Smooth muscle cell (in vitro differentiated cells): ENCODE results near the gene LIN7C. TPM values are rescaled to one million over a fixed set of nuclear protein-coding genes. Genes with fewer than 3 reads are reported as not detected.
"Not testable (repeated sequence)": the region's sequence is repeated elsewhere in the genome, so short reads cannot be mapped to it uniquely, and the experiment has no call there.

Experiments
- DNase-seq: peaks from one replicate; lab custom pipeline; 2025; ENCODE audit not compliant: unreplicated experiment; lab: John Stamatoyannopoulos, UW
- H2AFZ ChIP-seq: fragments of 200-600 bp; sonication (generic); 2 replicates; pipeline ENCODE4 v1.6.0; 2016; ENCODE audit warnings: antibody characterized with exemption, low read depth, mild to moderate bottlenecking
- H3F3A ChIP-seq: fragments of 200-600 bp; sonication (generic); 2 replicates; pipeline ENCODE4 v1.6.0; 2017; ENCODE audit warnings: antibody characterized with exemption, low read depth
- H3K27ac ChIP-seq: fragments of 200-600 bp; sonication (generic); 2 replicates; pipeline ENCODE4 v1.5.1; 2016; ENCODE audit warnings: low read depth, mild to moderate bottlenecking
- H3K27me3 ChIP-seq: fragments of 200-600 bp; sonication (generic); 2 replicates; pipeline ENCODE4 v1.6.1; 2016; ENCODE audit warnings: low read depth, mild to moderate bottlenecking
- H3K36me3 ChIP-seq: fragments of 200-600 bp; sonication (generic); 2 replicates; pipeline ENCODE4 v1.5.1; 2016; ENCODE audit warnings: low read depth
- H3K4me1 ChIP-seq: fragments of 200-600 bp; sonication (generic); 2 replicates; pipeline ENCODE4 v1.5.1; 2016; ENCODE audit warnings: low read depth
- H3K4me2 ChIP-seq: fragments of 200-600 bp; sonication (generic); 2 replicates; pipeline ENCODE4 v1.6.0; 2016; ENCODE audit warnings: mild to moderate bottlenecking
- H3K4me3 ChIP-seq: fragments of 200-600 bp; sonication (generic); 2 replicates; pipeline ENCODE4 v1.5.1; 2016; ENCODE audit warnings: mild to moderate bottlenecking
- H3K79me2 ChIP-seq: fragments of 200-600 bp; sonication (generic); 2 replicates; pipeline ENCODE4 v1.6.0; 2016; ENCODE audit warnings: low read depth, mild to moderate bottlenecking
- H3K9ac ChIP-seq: fragments of 200-600 bp; sonication (generic); 2 replicates; pipeline ENCODE4 v1.6.0; 2016; ENCODE audit warnings: low read depth
- H3K9me3 ChIP-seq: fragments of 200-600 bp; sonication (generic); replicated peaks from 2 replicates; pipeline ENCODE4 v1.5.1; 2016; ENCODE audit warnings: low read depth
- H4K20me1 ChIP-seq: fragments of 200-600 bp; sonication (generic); 2 replicates; pipeline ENCODE4 v1.6.0; 2016; ENCODE audit warnings: low read depth
- CTCF ChIP-seq: fragments of 200-600 bp; sonication (generic); IDR thresholded peaks from 2 replicates; pipeline ENCODE4 v1.5.1; 2017; ENCODE audit warnings: borderline replicate concordance, mild to moderate bottlenecking, antibody characterized with exemption; ENCODE audit not compliant: insufficient read depth, poor library complexity, severe bottlenecking
- WGBS: methylation state at CpG from one replicate; pipeline ENCODE4 v1.1.7; 2016; ENCODE audit warnings: low lambda C conversion rate; 5-methylcytosine and 5-hydroxymethylcytosine counted together
- polyA plus RNA-seq: library from polyadenylated mRNA; unstranded; fragments of >200 nt; fragmentation: Nextera tagmentation; extraction: Ambion mirVana; gene quantifications from 2 replicates; pipeline ENCODE4 v1.2.1, GENCODE V29; 2016
- total RNA-seq: library from RNA; depleted of rRNA; stranded (reverse); fragments of >200 nt; gene quantifications from 2 replicates; pipeline ENCODE4 v1.2.3, GENCODE V29; 2014

LIN7C gene
- total and polyA plus RNA-seq, 2 experiments from 2014 or later: 11.3 to 30.8 TPM

DNA sequence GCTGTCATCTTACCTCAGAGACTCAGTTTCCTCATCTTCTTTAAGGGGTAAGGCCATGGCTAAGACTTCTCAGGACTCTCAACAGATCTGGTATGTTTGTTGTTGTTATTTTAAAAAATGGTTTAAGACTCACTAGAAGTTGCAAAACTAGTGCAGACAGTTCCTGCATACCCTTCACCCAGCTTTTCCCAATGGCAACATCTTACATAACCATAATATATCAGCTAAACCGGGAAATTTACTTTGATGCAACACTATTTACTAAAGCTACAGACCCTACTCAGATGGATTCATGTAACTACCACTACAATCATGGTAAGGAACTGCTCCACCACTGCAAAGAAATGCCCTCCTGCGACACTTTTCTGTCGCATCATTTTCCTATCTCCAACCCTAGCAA, 54.4 kb downstream of the LIN7C start:
- 93% methylated on average over 3 of the region's 3 CpGs for whole genome bisulfite sequencing

DNA sequence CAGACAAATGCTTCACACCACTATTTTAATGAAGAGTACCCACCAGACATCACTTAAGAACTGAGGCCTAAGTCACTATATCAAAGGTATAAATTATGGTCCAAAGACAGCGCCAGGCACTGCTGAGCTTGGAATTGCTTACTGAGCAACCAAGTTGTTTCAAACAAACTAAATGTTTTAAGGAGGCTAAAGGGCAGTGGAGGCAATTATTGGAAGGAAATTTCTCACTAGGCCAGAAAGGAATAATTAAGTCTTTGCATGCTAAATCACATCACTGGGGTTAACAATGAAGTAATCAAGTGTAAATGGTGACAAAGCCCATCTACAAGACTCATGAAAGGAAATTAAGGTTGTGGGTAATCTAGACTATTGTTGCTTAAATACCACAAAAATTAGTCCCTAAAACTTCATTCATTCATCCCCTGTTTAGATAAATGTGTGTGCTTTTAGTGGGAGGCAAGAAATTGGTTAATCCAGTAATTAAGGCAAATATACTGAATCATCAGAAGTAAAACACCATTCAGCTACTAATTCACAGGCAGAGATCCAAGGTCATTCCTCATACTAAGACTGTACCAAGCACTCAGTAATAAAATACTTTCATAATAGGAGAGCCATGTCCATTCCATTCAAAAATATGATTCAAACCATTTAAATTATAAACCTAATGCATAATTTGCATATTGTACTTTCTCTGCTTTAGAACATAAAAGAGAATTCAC, 55.2 kb downstream of the LIN7C start:
- Histone ChIP-seq H3F3A (no peaks in the 10 kb centered on the region), H3K4me1 (peaks cover 21% of the 10 kb centered on the region), H3K9me3 (no peaks in the 10 kb centered on the region), H2AFZ (no peak overlapping the region), H3K27me3 (no peaks in the 10 kb centered on the region), H3K79me2 (peaks cover 81% of the 10 kb centered on the region), H3K9ac (no peak overlapping the region), H3K4me3 (no peak overlapping the region), H4K20me1 (peaks cover 60% of the 10 kb centered on the region), H3K27ac (no peak overlapping the region), H3K4me2 (no peak overlapping the region), H3K36me3 (no peaks in the 10 kb centered on the region)
- WGBS: 97% methylated on average over 1 of the region's 1 CpG
- DNase-seq: no peak
- no peak for TF ChIP-seq CTCF

More for the DNA sequence above, 54.4 kb downstream of the LIN7C start:
- H3K4me2 ChIP-seq: no peak overlapping the region
- H3K4me3 ChIP-seq: no peak overlapping the region
- H3F3A ChIP-seq: peaks cover 5% of the 10 kb centered on the region
- H3K36me3 ChIP-seq: no peaks in the 10 kb centered on the region
- H4K20me1 ChIP-seq: peaks cover 66% of the 10 kb centered on the region
- no peak overlapping the region for H3K27ac ChIP-seq
- peaks cover 82% of the 10 kb centered on the region for H3K79me2 ChIP-seq
- H3K27me3 ChIP-seq: no peaks in the 10 kb centered on the region
- DNase-seq: no peak
- H3K4me1 ChIP-seq: peaks cover 28% of the 10 kb centered on the region
- TF ChIP-seq CTCF: no peak
- no peak overlapping the region for H3K9ac ChIP-seq
- no peaks in the 10 kb centered on the region for H3K9me3 ChIP-seq
- H2AFZ ChIP-seq: no peak overlapping the region

- H3K27ac ChIP-seq: not testable (repeated sequence)
These were observed 58.4 kb downstream of the LIN7C start for GRCh38 chr11:27448184-27448540.

DNA sequence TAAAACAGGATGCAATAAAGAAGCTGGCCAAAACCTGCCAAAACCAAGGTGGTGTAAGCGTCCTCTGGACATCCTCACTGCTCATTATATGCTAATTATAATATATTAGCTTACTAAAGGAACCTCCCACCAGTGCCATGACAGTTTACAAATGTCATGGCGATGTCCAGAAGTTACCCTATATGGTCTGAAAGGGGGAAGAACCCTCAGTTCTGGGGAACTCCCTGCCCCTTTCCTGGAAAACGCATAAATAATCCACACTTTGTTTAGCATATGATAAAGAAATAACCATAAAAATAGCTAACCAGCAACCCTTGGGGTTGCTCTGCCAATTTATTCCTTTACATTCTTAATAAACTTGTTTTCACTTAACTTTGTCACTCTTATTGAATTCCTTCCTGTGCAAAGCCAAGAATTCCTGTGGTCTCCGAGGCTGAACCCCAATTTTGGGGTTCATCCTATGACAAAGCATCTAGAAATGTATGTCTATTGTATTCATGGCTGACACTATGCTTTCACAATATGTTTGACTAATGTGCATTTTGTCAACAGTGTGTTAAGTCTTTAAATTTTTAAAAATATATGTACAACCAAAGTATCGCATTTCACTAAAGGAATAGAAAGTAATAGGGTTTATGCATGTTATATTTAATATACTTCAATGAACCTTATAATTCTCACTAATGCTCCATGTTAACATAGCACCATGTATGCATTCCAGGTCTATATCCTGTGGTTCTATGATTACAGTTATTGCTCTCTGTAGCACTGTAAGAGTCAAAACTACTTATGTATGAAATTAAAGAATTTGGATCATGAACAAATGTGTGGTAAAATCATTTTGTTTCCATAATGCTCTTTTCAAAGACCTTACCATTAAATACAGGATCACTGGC, 59.0 kb downstream of the LIN7C start:
- no peak for DNase-seq
- no peak overlapping the region for H3K4me3 ChIP-seq
- H2AFZ ChIP-seq: no peak overlapping the region
- peaks cover 81% of the 10 kb centered on the region for H3K79me2 ChIP-seq
- H3K9ac ChIP-seq: no peak overlapping the region
- H3K4me1 ChIP-seq: peaks cover 43% of the 10 kb centered on the region
- H3F3A ChIP-seq: no peaks in the 10 kb centered on the region
- WGBS: 98% methylated on average over 5 of the region's 5 CpGs
- no peaks in the 10 kb centered on the region for H3K27me3 ChIP-seq
- peaks cover 65% of the 10 kb centered on the region for H4K20me1 ChIP-seq
- no peak overlapping the region for H3K27ac ChIP-seq
- TF ChIP-seq CTCF: no peak
- no peaks in the 10 kb centered on the region for H3K36me3 ChIP-seq
- no peaks in the 10 kb centered on the region for H3K9me3 ChIP-seq
- no peak overlapping the region for H3K4me2 ChIP-seq

More at GRCh38 chr11:27448184-27448540, 58.4 kb downstream of the LIN7C start:
- not testable (repeated sequence) for H3F3A ChIP-seq, H3K27me3 ChIP-seq, H3K9ac ChIP-seq, H3K4me2 ChIP-seq, DNase-seq, H2AFZ ChIP-seq, H3K4me3 ChIP-seq, H3K36me3 ChIP-seq, H3K9me3 ChIP-seq
- WGBS: 94% methylated on average over 5 of the region's 5 CpGs
- H3K79me2 ChIP-seq: peaks cover 80% of the 10 kb centered on the region
- peaks cover 37% of the 10 kb centered on the region for H3K4me1 ChIP-seq
- H4K20me1 ChIP-seq: peaks cover 60% of the 10 kb centered on the region
